B cell (primary cell): ENCODE results near the gene AQP12B.
"Not testable (repeated sequence)": the region's sequence is repeated elsewhere in the genome, so short reads cannot be mapped to it uniquely, and the experiment has no call there.

Experiments used
- EZH2 ChIP-seq: IDR thresholded peaks from 2 replicates; pipeline ENCODE4 v1.6.1; 2012; ENCODE audit warnings: borderline replicate concordance, low read depth, mild to moderate bottlenecking, moderate library complexity, low read length; ENCODE audit not compliant: insufficient read depth, poor library complexity, severe bottlenecking
- TF ChIP-seq, protein P1 (sequence below): fragments of 200-600 bp; IDR thresholded peaks from one replicate; pipeline ENCODE4 v1.8.0; 2022; ENCODE audit warnings: antibody characterized with exemption, mild to moderate bottlenecking

DNA sequence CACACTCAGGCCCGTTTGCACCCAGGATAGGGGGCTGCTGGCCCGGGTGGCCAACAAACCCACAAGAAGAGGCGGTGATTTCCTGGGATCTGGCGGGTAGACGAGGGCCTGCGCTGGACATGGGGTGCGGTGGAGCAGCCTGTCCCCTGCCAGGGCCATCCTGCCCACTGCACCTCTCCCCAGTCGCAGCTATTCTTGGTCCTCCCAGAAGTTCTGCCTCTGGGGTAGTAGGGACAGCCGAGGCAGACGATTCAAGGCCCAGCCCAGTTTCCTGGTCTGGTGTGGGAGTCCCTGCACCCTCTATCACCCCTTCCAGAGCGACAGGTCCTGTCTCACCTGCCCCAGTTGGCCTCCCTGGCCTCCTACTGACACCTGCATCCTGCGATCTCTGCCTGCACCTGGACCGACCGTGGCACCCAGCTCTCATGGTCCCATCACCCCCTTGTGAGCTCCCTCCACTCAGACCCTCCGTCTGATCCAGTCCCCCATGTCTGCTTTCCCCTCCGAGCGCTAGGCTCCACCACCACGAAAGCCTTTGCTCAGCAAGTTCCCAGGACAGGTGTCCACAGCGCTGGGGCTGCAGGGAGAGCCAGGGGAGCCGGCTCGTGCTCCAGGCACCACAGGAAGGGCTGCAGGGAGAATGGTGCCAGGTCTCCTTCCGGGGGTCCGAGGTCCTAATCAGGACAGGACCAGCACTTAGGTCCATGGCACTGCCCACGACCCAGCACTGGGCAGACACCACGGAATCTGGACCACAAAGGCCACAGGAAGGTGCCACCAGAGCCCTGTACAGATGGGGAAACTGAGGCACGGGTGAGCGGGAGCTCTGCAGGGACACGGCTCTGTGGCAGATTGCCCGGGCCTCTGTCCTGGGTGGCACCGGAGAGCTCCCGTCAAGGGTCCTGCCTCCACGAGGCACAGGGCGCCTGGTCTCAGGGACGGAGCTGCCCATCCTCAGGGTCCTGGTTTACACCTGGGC, 10.2 kb upstream of the AQP12B start:
- TF ChIP-seq, protein P1, sequence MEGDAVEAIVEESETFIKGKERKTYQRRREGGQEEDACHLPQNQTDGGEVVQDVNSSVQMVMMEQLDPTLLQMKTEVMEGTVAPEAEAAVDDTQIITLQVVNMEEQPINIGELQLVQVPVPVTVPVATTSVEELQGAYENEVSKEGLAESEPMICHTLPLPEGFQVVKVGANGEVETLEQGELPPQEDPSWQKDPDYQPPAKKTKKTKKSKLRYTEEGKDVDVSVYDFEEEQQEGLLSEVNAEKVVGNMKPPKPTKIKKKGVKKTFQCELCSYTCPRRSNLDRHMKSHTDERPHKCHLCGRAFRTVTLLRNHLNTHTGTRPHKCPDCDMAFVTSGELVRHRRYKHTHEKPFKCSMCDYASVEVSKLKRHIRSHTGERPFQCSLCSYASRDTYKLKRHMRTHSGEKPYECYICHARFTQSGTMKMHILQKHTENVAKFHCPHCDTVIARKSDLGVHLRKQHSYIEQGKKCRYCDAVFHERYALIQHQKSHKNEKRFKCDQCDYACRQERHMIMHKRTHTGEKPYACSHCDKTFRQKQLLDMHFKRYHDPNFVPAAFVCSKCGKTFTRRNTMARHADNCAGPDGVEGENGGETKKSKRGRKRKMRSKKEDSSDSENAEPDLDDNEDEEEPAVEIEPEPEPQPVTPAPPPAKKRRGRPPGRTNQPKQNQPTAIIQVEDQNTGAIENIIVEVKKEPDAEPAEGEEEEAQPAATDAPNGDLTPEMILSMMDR = not testable (repeated sequence)
- TF ChIP-seq EZH2 = not testable (repeated sequence)
